ENCODE results near the gene NAP1L4.

Gene NAP1L4

DNA sequence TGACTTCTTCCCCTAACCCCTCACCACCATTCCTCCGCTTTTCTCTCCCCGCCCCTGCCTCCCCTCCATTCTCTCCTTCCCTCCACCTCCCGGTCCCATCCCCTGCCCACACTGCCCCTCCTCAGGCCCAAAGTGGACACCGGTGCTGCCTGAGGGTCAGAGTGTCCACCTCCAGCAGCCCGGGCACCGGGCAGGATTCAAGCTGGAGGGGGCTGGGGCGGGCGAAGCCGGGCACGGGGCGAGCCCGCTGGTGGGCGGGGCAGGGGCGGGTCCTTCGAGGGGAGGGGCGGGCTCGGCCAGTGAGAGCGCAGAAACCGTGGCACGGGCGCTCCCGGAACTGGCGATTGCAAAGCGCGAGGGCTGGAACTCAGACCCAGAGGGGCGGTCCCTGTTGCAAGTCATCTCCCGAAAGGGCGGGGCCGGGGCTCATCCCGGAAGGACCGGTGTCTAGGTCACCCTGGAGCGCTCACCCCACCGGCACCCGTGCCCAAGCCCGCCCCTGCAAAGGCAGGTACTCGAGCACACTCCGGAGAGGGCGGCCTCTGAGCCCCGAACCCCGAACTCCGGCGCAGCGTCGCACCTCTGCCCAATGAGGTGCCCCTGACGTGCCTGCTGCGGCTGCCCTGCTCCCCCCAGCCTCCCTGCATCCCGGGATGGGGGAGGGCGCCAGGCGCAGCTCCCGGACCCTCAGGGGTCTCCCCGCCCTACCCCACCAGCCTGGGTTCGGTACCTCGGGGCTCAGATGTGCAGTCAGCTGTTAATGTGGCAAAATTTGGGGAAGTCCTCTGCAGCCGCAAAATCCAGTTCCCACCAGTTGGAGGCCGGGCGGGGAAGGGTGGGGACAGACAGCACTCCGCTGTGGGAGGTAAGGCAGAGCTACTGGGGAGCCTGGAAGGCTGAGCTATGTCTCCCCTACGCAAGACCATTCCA is 90.0 kb downstream of the NAP1L4 start:
- TF ChIP-seq, protein P1, sequence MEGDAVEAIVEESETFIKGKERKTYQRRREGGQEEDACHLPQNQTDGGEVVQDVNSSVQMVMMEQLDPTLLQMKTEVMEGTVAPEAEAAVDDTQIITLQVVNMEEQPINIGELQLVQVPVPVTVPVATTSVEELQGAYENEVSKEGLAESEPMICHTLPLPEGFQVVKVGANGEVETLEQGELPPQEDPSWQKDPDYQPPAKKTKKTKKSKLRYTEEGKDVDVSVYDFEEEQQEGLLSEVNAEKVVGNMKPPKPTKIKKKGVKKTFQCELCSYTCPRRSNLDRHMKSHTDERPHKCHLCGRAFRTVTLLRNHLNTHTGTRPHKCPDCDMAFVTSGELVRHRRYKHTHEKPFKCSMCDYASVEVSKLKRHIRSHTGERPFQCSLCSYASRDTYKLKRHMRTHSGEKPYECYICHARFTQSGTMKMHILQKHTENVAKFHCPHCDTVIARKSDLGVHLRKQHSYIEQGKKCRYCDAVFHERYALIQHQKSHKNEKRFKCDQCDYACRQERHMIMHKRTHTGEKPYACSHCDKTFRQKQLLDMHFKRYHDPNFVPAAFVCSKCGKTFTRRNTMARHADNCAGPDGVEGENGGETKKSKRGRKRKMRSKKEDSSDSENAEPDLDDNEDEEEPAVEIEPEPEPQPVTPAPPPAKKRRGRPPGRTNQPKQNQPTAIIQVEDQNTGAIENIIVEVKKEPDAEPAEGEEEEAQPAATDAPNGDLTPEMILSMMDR (IDR thresholded peaks at IDR 0.05) = no peak
- no peak for TF ChIP-seq ZFX (IDR thresholded peaks at IDR 0.05; ENCODE audit: borderline replicate concordance)
- peak overlapping the region; percentile 53 for H3K27ac ChIP-seq

DNA sequence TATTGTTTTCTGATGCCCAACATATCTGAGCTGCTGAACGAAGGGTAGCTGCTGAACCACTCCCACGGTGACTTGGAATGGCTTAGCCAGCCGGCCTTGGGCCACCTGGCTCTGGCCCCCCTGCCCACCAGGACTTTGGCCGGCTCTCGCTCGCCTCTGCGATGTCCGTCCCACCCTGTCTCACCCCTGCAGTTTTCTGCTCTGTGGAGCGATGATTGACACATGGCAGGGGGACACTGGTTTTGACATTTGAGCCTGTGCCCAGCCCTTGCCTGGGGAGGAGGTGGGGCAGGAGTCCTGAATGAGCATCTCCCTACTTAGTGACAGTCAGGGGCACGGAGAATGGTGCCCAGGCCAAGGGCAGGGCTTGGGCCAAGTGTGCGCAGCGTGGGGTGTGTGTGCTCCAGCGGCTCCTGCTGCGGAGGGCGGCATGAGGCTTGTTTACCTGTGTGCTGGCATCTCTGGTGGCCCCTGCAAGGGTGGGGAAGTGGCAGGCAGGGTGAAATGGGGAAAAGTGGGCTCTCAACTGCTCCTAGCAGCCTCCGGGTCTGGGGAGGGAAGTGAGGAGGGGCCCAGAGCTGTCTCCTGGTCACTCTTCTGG is 90.8 kb downstream of the NAP1L4 start:
- peak overlapping the region; percentile 53 for H3K27ac ChIP-seq
- TF ChIP-seq, protein P1 (IDR thresholded peaks at IDR 0.05) = no peak
- TF ChIP-seq ZFX (IDR thresholded peaks at IDR 0.05; ENCODE audit: borderline replicate concordance) = no peak

DNA sequence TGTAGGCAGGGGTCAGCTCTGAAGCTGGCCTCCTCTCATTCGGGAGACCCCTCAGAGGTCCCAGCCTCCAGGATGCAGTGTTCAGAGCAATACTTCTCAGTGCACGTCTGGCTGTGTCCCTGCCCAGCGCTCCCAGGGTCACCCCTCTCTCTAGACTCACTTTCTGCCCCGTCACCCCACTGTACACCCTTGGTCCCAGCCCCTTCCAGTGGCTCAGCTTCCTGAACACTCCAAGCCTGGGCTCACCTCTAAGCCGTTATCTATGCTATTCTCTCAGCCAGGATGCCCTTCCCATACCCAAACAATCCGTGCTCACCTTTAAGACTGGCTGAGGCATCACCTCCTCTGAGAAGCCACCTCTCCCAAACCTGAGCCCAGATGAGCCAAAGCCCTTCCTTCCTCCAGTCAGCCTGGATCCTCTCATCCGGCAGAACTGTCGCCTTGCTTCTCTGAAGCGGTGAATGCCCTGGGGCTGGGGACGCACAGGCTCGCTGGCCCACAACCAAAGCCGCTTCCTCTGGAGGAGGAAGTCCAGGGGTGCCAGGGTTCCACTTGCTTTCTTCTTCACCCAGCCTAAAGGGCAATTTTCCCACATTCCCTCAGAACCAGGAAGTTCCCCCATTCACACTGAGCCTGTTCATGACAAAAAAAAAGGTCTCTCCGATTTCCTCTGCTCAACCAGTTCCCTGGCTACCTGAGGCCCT is 92.9 kb downstream of the NAP1L4 start:
- H3K27ac ChIP-seq = no peak overlapping the region
- no peak for TF ChIP-seq ZFX (IDR thresholded peaks at IDR 0.05; ENCODE audit: borderline replicate concordance)

DNA sequence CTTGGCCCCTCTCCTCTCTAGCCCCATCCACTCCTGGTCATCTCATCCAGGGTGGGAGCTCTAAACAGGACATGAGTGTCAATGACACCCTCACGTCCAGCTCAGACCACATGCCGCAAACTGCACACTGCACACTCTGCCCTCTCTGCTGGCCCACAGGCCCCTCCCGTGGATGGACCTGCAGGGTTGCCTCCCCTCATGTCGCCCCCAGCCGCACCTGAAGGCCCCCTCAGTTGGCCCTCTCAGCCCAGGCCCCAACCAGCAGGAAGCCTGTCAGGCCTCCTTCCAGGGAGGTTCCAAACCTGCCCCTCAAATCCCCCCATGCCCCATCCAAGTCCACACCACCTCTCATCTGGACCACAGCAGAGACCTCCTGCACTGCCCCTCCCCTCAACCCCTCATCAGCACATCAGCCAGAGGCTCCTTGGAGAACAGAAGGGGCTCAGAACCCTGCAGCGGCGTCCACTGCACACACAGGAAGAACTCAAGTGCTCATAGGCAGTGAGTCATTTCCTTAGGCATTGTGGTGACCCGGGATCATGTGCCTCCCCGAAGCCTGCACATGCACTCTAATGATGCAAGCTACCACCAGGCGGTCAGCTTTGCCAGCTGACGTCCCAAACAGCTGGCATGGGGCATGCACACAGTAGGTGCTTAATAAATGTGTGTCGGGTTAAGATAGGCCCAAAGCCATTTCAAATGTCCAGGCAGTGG is 93.6 kb downstream of the NAP1L4 start:
- TF ChIP-seq ZFX (IDR thresholded peaks at IDR 0.05; ENCODE audit: borderline replicate concordance) = no peak
- TF ChIP-seq, protein P1 (IDR thresholded peaks at IDR 0.05) = no peak
- no peak overlapping the region for H3K27ac ChIP-seq

DNA sequence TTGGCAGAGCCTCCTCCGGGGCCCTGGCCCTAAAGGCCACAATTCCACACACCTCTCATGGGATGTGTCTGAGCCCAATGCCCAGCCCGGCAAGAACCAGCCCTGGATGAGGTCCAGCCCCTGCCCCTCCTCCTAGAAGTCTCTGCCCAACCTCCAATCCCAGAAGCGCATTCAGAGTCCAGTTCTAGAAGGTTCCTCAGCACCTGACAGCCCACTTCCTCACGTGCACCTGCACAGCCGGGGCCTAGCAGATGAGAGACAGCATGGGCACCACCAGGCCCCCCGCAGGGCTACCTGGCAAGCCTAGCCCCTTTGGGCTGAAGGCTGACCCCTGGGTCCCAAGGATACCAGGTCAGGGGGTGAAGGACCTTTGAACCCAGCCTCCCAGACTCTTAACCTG is 95.1 kb downstream of the NAP1L4 start:
- H3K27ac ChIP-seq = no peak overlapping the region
- TF ChIP-seq, protein P1 (IDR thresholded peaks at IDR 0.05) = no peak
- no peak for TF ChIP-seq ZFX (IDR thresholded peaks at IDR 0.05; ENCODE audit: borderline replicate concordance)

DNA sequence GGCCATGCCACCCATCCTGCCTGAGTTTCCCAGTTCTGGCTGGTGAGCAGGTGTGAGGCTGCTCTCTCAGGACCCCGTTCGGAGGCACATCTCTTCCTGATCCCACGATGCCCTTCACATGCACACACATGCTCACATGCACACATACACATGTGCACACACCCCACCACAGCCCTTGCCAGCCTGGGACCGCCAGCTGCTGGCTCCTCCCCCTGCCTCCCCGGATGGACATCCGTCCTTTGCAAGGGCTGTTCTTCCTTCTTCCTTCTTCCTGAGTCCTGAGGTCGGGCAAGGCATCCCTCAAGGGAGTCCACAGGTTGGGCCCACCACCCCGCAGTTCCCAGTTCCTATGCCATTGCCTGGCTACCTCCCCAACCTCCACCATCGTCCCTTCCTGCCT is 96.1 kb downstream of the NAP1L4 start:
- H3K27ac ChIP-seq = no peak overlapping the region
- TF ChIP-seq ZFX (IDR thresholded peaks at IDR 0.05; ENCODE audit: borderline replicate concordance) = no peak
- TF ChIP-seq, protein P1 (IDR thresholded peaks at IDR 0.05) = no peak

Measured in 22Rv1 (cell line).